Inflammatory macrophage treated with lipopolysaccharide for 1 hour (primary cell): ENCODE measurements around the gene CEP192.
"Not testable (repeated sequence)": the region's sequence is repeated elsewhere in the genome, so short reads cannot be mapped to it uniquely, and the experiment has no call there.

Experiments used
- DNase-seq, 2 donors: peaks; one replicate each; pipeline ENCODE4 v3.0.0-alpha.2; 2020 to 2022

Gene CEP192

DNA sequence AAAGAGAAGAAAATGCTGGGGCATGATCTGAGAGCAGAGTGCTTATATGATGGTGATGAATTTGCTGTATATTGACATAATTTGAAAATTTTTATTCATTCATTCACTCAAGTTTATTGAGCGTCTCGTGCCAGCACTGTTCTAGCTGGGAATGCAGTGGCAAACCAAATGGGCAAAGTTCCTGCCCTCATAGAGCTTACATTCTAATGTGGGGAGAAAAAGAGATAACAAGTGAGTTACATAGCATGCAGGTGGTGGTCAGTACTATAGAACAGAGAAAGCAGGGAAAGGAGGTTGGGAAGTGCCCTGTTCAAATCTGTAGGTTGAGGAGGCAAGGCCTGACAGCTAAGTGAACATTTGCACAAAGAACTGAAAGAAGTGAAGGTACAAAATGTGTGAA lies 4.3 kb downstream of the CEP192 start:
- no peak for DNase-seq

DNA sequence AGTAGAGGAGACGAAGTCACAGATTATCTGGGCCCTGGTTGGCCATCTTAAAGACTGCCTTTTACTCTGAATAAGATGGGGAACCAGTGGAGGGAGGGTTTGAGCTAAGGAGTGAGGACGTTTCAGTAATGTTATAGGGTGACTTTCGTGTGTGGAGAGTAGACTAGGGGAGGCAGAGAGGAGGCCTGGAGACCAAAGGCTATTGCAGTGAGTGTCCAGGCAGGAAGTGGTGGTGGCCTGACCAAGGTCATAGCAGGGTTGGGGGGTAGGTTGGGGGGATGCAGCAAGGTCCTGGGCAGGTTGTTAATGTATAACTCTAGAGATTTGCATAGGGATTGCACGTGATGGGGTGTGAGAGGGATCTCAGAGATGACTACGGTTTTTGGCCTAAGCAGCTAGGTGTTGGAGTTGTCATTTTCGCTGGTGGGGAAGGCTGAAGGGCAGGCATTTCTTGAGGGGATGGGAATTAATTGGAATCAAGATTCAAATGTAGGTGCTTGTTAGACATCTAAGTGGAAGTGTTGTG lies 4.9 kb downstream of the CEP192 start:
- no peak for DNase-seq

DNA sequence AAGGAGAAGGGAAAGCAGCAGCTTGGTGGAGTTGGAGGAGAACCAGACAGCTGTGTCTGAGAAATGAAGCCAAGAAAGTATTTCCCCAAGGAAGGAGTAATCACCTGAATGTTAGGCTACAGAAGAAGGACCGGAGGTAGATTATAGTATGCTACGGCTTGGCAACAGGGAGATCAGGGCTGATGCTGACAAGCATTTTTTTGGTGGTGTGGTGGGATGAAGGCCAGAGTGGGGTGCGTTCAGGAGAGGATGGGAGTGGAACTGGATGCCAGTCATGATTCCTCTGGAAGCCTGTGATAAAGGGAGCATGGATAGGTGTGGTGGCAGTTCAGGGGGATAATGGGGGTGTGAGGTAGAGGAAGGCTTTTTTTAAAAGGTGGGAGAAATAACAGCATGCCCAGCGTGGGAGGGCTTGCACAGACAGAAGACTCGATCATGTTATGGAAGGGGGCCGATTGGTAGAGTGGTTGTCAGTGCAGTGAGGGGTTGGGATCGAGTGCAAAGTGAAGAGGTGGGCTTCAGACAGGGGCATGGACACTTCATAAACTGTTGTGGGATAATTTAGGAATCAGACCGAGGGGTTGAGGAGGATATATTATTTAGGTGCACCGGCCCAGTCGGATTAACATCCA lies 5.6 kb downstream of the CEP192 start:
- DNase-seq: no peak

DNA sequence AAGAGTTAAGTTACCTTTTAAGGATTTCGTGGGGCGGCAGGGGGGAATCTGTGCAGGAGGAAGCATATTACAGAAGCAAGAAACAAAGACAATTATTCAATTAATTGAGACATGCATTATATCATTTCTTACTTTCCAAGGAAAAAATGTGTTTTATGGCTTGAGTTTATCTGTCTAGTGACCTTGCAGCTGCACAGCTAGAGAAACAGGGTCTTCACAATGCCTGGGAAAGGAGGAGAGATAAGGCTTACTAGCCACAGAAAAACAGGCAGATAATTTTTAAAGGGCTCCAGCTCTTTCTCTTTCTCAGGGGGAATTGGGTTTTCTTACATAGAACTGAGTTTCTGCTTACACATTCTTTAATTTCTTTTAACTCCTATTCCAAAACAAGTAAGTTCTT lies 6.2 kb downstream of the CEP192 start:
- not testable (repeated sequence) for DNase-seq

GRCh38 chr18:12998332-12999060 lies 7.3 kb downstream of the CEP192 start:
- DNase-seq: no peak

GRCh38 chr18:13003466-13003896 lies 12.3 kb downstream of the CEP192 start:
- DNase-seq: peak; percentile 19 to 28

DNA sequence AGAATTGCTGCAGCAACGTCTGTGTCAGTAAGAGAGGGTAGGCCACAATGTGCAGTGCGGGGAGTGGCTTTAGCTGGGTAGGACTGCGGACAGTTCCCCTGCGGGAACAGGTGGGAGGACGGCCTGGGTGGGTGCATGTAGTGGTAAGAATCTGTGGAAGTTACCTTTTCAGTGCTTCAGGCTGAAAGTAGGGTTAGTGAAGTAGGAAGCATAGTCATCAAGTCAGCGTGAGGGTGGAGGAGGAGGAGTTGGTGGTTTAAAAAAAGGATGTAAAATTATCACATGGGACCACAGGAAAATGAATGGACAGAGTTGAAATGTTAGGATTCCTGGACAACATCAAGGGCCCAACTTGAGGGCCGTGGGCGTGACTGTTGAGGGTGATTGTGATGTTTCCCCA lies 13.2 kb downstream of the CEP192 start:
- peak in 1 of 2 donors; percentile 43 for DNase-seq

DNA sequence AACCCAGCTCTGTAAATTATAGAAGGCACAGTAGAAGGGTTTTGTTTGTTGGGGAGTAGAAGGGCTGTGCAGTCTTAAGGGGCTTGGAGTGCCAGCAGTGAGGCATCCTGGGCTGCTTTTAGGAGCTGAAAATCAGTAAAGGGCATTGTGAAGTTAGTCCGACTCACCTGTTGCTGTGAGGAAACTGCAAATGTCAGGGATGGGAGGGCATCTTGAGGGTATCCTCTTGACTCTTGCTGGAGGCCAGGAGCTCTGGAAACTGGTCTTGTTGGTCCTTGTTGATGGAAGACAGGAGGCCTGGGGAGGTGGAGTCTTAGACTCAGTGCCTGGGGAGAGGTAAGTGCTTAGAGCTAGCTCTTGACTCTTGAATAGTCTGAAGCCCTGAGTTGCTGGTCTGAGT lies 14.1 kb downstream of the CEP192 start:
- DNase-seq: no peak

DNA sequence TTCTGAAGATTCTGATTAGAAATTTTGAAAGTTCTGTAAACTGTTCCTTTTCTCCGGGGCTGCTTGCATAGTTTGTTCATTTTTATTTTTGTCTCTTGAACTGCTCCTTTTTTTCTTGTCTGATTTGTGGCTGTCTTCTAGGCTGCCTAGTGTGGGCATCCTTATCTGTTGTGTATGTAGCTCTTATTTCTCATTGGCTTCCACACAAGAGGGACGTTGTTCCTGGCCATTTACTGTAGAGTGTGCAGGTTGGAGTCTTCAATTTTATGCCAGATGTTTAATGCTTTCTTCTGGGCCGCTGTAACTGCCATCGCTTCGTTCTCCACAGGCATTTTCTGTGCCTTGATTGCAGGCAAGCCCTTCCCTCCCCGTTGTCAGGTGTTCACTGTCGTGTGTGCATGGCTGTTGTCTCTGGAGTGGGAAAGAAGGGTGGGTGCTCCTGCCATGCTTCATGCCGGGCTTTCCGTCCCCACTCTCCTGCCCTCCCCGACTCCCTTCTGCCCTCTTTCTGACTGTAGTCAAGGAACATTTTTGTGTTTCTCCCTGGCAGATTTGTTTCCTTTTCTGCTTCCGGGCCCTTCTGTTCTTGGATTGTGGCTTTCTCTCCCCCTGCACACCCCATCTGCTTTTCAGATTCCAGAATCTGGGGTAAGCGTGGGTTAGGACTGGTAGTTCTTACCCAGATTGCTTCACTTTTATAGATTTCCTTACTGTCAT lies 15.5 kb downstream of the CEP192 start:
- DNase-seq: no peak

GRCh38 chr18:13007248-13007560 lies 16.0 kb downstream of the CEP192 start:
- DNase-seq: peak; percentile 7 to 20

GRCh38 chr18:13011719-13012118 lies 20.6 kb downstream of the CEP192 start:
- no peak for DNase-seq

DNA sequence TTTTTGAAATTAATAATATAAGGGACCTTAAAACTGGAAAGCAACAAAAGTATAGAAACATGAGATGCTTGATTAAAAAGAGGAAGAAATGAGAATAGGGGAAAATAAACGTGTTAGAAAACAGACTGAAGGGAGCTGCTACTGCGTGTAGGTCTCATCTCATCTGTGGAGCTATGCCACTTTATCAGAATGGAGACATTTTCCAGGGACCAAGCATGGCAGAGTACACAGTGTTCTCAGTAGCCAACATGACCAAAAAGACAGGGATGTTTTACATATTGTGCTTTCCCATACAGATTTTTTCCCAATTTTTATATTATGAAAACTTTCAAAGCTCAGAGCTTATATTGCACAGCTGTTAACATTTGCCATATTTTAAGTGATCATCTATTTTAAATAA lies 23.1 kb downstream of the CEP192 start:
- DNase-seq: no peak

GRCh38 chr18:13014818-13015217 lies 23.7 kb downstream of the CEP192 start:
- DNase-seq: no peak

GRCh38 chr18:13017247-13017875 lies 26.2 kb downstream of the CEP192 start:
- no peak for DNase-seq

GRCh38 chr18:13018374-13018773 lies 27.2 kb downstream of the CEP192 start:
- DNase-seq: no peak

- DNase-seq: no peak
These were observed 28.1 kb downstream of the CEP192 start for GRCh38 chr18:13019301-13019700.

GRCh38 chr18:13022644-13023043 lies 31.5 kb downstream of the CEP192 start:
- no peak for DNase-seq

DNA sequence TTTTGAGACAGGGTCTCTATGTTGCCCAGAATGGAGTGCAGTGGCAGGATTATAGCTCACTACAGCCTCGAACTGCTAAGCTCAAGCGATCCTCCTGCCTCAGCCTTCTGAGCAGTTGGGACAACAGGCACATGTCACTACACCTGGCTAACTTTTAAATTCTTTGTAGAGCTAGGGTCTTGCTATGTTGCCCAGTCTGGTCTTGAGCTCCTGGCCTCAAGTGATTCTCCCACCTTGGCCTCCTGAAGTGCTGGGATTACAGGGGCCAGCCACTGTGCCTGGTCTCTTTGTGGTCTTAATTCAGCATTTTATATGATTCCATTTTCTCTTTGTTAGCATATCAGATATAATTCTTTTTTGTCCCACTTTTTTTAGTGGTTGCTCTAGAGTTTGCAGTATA lies 34.1 kb downstream of the CEP192 start:
- no peak for DNase-seq

- DNase-seq: no peak
These were observed 35.6 kb downstream of the CEP192 start for GRCh38 chr18:13026583-13027270.

DNA sequence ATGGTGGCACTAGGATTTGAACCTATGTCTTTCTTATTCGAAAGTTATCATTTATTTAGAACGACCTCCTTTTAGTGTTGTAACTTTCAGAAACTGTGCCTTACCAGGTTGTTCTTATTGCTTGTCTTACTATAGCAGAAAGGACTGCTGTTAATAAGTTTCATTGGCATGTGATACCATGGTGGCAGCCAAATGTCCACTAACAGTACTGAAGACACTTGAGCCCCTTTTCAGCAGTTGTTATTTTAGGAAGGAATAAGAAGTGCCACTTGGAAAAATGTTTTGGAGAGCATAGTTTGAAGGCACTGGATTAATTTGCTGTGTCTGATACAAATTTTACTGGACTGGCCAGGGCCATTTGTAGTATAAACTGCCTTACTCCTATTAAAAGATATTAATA lies 37.7 kb downstream of the CEP192 start:
- DNase-seq: no peak

DNA sequence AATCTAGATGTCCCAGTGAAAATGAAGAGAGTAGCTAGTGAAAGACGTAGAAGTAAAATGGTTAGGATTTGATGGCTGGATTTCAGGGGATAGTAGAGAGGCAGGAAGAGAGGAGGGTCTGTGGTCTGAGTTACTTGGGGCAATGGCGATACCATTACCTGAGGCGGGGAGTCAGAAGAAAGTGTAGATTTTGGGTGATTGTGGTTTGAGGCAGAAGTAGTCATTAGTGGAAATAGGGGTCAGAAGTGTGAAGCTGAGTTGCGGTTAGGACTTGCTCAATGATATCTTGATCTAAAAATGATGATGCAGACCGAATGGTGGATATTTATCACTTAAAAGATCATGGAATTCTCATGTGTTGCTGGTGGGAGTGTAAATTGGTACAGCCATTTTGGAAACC lies 41.0 kb downstream of the CEP192 start:
- DNase-seq: no peak

GRCh38 chr18:13035249-13035914 lies 44.2 kb downstream of the CEP192 start:
- no peak for DNase-seq
